Sigmoid colon (tissue), 4 donors: Measurements from ENCODE around the gene CEP164.

Source experiments
- CTCF ChIP-seq, 4 experiments: fragments of 450-650 bp in 3 of 4; fragments of 200-600 bp in 1 of 4; IDR thresholded peaks; one replicate each; pipeline ENCODE4 v1.5.1; 2016 to 2019; ENCODE audit warnings: antibody characterized with exemption in 4 of 4, mild to moderate bottlenecking in 3 of 4, moderate library complexity in 2 of 4
- POLR2A ChIP-seq, 2 donors: fragments of 450-650 bp; IDR thresholded peaks; one replicate each; pipeline ENCODE4 v1.6.1; 2016; ENCODE audit warnings: antibody characterized with exemption in 2 of 2, mild to moderate bottlenecking in 2 of 2, moderate library complexity in 2 of 2
- POLR2AphosphoS5 ChIP-seq, 4 donors: sonication (generic); formaldehyde crosslinking; IDR thresholded peaks; one replicate each; pipeline ENCODE4 v1.6.1; 2017; ENCODE audit warnings: antibody characterized with exemption in 4 of 4

GRCh38 chr11:117369534-117369933, 41.9 kb downstream of the CEP164 start:
- TF ChIP-seq CTCF (IDR thresholded peaks at IDR 0.05) (no peak), POLR2AphosphoS5 (IDR thresholded peaks at IDR 0.05) (no peak), POLR2A (IDR thresholded peaks at IDR 0.05) (no peak)
